HG03469 (cell line): ENCODE results near the gene GEMIN7.
A peak's percentile ranks its signal among the peaks of the same experiment; 100 is the strongest.

ENCODE experiments used
- ATAC-seq: cut with Tn5 transposase; IDR thresholded peaks from one replicate; pipeline ENCODE4 v1.9.1; 2021; ENCODE audit warnings: mild to moderate bottlenecking, moderate library complexity, moderate number of reproducible peaks; ENCODE audit not compliant: unreplicated experiment

The GEMIN7 gene, protein sequence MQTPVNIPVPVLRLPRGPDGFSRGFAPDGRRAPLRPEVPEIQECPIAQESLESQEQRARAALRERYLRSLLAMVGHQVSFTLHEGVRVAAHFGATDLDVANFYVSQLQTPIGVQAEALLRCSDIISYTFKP

DNA sequence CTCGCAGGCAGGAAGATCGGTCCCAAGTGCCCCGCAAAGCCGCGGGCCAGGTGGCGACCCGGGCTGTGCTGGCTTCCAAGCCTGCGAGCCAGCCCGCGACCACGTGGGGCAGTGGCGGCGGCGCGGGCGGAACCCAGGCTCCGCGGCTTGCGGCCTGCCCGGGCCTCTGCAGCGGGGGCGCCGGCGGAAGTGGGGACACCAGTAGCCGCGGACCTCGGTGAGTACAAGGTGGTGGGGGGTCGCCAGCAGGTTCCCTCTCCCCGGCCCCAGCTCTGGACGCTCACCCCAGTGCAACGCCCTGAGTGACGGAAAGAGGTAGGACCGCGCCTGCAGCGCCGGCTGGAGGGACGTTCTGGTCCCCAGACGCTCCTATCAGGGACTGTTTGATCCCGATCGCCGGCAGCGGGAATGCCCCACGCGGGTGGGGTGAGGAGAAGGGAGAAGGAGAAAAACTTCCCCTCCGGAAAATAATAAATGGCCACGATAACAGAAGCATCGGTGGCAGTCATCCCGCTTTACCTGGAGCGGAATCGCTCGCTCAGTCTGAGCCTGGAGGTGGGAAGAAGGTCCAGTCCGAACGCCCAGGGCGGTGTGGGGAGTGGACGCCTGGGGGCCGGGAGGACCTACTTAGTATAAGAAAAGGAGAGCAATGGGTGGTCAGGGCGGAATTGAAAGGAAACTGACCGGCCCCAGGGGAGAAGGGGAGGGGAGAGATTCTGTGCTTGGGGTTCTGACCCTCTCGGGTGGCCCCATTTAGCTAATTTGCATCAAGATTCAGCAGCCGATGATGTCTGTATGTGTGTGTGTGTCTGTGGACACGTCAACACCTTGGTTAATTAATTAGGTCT, at the start of gene GEMIN7:
Gene GEMIN7 (plus strand): TSS at position 198 of the 848 bp plus-strand sequence. CDS start 10,855 bp downstream, outside the sequence.
- no peak for ATAC-seq

DNA sequence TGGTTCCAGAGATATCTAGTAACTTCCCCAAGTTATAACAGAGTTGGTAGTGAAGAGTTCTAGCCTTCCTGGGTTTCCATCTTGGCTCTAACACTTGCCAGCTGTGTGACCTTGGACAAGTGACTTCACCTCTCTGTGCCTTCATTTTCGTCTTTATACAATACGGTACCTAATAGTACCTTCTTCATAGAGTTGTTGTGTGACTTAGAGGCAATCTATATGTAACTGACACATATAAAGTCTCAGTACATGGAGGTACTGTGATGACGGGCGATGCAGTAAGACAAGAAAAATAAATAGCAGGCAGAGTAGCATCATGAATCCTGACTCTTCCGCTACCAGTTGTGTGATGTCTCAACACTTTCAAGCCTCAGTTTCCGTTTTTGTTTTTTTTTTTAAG, 48.2 kb upstream of the GEMIN7 start:
- ATAC-seq = no peak

DNA sequence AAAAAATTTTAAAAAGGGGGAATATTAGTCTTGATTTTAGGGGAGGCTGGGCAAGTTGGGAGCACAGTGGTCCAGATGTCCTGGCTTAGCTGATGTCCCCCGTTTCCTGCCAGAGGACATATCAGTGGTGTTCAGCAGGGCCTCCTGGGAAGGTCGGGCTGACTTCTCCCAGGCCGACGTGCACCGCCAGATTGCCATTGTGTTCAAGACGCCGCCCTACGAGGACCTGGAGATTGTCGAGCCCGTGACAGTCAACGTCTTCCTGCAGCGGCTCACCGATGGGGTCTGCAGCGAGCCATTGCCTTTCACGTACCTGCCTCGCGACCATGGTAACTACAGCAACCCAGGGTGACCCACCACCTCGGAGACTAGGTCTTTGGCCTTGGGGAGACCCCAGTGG, 46.6 kb upstream of the GEMIN7 start:
- no peak for ATAC-seq

DNA sequence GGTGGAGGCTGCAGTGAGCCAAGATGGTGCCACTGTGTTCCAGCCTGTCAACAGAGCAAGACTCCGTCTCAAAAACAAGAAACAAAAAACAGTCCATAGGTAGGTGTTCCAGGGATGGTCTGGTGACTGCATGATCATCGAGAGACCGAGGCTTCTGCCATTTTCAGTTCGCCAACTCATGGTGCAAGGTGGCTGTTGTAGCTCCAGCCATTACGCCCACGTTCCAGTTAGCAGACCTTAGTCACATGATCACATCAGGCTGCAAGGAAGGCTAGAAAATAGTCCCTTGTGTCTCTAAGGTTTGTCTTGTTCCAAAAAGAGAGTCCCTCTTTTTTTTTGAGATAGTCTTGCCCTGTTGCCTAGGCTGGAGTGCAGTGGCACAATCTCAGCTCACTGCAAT, 43.3 kb upstream of the GEMIN7 start:
- no peak for ATAC-seq

DNA sequence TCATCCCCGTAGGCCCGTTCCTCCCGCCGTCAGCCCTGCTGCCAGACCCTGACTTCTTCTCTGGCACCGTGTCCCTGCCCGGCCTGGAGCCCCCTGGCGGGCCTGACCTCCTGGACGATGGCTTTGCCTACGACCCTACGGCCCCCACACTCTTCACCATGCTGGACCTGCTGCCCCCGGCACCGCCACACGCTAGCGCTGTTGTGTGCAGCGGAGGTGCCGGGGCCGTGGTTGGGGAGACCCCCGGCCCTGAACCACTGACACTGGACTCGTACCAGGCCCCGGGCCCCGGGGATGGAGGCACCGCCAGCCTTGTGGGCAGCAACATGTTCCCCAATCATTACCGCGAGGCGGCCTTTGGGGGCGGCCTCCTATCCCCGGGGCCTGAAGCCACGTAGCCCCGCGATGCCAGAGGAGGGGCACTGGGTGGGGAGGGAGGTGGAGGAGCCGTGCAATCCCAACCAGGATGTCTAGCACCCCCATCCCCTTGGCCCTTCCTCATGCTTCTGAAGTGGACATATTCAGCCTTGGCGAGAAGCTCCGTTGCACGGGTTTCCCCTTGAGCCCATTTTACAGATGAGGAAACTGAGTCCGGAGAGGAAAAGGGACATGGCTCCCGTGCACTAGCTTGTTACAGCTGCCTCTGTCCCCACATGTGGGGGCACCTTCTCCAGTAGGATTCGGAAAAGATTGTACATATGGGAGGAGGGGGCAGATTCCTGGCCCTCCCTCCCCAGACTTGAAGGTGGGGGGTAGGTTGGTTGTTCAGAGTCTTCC, 41.5 kb upstream of the GEMIN7 start:
- no peak for ATAC-seq

DNA sequence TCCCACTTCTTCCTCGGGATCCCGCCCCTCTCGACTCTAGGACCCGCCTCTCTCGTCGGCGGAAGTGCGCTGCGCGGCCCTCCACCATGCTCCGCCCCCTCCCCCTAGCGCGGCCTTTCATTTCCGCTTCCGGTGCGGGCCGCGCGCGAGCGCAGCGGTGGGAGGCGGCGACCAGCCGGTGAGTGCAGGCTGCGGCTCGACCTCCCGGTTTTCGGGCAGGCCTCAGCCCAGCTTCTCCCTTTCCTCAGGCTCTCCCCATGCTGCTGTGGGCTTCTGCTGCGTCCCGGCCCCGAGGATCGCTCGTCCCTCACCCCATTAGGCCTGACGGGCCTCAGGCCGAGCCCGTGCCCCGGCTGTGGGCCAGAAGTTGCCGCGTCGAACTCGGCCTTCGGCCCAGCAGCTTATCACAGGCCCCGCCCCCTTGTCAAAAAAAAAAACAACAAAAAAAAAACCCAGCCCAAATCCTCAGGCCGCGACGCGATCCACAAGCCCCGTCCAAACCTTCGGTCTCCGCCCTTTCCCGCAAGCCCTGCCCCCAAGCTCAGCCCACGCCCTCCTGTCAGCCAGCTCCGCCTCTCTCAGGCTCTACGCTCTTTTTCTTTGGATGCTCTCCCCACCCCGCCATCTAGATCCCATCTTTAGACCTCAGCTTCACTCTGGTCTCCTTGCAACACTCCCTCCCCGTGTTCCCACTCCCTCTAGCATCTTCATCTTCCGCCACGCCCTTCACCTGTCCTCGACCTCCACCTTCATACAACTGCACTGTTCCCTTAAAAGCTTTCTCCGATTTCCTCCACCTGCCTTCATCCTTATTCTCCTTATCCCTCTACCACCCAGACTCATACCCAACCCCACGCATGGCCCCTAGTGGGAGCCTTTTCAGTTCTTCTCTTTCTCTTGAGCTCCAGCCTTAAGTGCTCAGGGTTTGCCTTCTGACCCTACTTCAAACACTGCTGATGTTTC, 39.8 kb upstream of the GEMIN7 start, which contains the start of gene CLASRP:
Gene CLASRP (plus strand): TSS at position 115 of the 963 bp plus-strand sequence. CDS start 1,168 bp downstream, outside the sequence.
- peak; percentile 48 for ATAC-seq

DNA sequence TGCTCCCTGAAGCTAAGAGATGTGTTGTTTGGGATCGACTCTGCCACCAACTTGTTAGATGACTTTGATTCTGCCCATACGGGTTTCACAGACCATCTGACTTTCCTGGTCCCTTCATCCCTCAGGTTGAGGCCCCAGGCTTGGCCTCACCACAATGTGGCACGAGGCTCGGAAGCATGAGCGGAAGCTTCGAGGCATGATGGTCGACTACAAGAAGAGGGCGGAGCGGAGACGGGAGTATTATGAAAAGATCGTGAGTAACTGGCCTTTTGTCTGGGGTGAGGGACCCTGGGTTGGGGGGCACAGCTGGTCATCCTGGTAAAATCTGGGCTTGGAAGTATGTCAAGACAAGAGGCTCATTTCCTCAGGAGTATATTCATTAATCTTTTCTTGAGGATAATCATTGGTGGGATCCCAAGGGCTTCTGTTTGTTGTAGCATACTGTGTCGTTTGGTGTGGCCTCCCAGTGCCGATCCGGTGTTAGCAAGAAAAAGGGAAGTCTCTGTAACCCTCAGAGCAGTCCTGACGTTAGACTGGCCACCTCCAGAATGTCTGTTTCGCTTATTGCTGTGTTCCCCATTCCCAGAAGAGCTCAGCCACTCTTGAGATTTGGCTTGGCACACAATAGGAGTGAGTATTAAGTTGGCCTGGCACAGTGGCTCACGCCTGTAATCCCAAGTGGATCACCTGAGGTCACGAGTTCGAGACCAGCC, 38.8 kb upstream of the GEMIN7 start:
- ATAC-seq = no peak

DNA sequence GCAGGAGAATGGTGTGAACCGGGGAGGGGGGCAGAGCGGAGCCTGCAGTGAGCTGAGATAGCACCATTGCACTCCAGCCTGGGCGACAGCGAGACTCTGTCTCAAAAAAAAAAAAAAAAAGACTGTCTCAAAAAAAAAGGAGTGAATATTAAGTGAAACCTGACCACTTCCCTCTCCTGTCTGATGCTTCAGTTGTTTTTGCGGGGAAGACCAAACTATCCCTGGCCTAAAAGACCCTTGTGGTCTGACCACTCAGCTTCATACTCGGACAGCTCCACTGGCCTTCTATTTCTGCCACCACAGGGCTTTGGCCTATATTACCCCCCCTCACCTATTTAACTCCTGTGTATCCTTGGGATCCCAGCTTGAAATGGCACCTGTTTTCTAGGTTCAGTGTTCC, 37.9 kb upstream of the GEMIN7 start:
- no peak for ATAC-seq

DNA sequence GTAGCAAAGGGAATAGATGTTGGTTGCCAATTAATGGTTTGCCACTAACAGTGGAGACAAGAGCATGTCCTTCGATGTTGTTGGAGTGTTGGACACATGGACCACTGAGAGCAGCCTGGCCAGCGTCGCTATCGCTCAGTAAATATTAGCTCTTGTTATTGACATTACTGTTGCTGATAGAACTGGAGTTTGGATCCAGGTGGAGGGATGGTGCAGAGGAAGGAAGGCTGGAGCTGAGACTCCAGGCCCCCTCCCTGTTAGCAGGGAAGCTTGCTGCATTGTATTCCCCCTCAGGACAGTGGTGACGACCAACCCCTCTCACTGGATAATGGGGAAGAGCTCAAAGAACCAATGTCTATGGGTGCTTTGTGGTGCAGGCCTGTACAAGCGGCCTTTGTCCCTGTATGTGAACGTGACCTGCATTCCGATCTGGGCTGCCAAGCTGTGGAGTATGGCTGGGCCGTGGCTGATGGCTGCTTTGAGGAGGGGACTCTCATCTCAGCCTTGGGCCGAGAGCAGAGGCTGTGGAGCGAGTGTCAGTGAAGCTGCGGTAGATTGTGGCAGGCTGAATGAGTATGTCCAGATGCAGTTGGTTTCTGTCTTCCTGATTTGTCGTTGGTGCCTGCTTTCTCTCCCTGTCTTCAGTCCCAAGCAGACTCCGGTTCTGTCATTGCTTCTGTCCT, 33.2 kb upstream of the GEMIN7 start:
- no peak for ATAC-seq

DNA sequence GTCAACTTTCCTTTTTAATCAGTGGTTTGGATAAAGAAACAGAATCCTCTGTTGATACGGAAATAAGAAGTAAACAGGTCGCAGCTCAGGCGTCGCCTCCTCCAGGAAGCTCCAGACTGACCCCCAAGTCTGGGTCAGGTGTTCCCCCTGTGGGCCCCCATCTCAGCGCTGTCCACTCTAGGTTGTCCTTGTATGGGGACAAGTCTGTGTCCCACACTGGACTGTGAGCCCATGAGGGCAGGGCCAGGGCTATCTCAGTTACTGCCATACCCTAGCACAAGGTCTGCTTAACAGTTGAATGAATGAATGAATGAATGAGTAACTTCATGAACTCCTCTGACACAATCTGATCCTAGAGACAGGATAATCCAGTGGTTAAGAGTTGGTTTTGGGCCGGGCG, 32.7 kb upstream of the GEMIN7 start:
- no peak for ATAC-seq

DNA sequence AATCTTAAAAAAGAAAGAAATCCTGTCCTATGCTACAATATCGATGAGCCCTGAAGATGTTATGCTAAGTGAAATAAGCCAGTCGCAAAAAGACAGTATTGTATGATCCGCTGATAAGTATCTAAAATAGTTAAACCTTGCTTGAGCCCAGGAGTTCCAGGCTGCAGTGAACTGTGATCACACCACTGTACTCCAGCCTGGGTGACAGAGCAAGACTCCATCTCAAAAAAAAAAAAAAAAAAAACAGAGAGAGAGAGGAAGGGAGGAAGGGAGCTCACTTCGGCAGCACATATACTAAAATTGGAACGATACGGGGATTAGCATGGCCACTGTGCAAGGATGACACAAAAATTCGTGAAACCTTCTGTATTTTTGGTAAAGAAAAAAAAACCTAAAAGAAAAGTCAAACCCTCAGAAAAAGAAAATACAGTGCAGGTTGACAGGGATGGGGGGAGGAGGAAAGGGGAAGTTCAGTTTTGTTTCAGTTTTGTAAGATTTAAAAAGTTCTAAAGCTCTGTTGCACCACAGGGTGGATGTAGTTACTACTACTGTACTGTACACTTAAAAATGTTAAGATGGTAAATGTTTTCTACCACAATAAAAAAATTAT, 31.8 kb upstream of the GEMIN7 start:
- no peak for ATAC-seq

DNA sequence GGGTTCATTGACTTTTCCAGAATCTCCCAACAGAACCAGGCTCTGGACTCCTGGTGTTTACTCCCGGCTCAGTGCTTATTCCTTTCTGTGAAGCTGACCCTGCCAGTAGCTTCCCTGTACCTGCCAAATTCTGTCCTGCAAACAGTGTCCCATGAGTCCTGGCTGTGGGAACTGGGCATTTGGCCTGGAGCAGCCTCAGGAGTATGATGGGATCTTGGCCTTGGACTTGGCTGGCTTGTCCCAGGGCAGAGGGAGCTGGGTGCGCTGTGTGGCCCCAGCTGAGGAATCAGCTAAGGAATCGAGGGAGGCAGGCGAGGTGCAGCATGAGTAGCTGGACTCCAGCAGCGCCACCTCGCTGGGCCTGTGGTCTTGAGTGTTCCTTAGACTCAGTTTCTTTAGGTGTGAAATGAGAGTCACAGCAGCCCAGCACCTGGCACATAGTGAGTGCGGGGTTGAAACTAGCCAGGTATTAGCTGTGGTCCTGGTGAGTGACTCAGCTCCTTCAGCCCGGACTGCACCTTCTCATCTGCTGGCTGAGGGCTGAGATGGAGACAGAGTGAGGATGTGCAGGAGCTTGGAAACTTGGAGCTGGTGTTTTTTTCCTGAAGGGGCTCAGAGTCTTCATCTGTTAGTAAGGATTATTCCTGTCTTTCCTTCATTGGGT, 29.9 kb upstream of the GEMIN7 start:
- no peak for ATAC-seq

DNA sequence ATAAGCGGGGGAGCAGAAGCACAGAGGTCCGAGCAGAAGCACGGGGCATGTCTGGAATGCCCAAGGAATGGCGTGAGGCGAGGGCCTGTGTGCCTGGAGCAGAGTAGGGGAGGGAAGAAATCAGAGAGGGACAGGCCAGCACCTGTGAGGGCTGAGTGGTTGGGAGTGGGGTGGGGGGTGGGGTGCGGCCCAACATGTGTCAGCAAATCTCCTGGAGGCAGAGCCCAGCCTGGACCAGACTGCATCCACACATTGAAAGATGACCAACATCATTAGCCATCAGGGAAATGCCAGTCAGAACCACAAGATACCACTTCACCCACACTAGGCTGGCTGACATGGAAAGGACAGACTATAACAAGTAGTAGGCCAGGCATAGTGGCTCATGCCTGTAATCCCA, 29.0 kb upstream of the GEMIN7 start:
- no peak for ATAC-seq

DNA sequence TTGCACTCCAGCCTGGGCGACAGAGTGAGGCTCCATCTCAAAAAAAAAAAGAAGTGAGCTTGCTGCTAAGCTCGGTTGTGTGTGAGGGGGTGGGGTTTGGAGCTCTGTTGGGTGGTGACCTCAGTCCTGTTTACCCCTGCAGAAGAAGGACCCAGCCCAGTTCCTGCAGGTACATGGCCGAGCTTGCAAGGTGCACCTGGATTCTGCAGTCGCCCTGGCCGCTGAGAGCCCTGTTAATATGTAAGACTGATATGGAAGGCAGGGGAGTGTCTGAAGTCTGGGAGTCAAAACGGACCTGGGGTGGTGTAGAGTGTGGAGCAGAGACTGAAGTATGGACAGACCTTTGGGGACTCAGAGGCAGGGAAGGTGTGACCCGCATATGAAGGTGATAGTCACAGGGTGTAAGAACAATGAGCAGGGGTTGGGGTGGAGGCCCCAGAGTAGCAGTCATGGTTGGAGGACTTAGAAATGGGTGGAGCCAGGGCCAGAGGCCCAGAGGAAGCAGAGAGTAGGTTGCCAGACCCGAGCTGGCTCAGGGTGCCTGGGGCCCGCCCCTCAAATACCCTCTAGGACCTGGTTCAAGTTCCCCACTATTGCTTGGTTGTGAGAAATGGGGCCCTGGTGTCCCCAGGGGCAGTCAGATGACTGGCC, 27.0 kb upstream of the GEMIN7 start:
- no peak for ATAC-seq

DNA sequence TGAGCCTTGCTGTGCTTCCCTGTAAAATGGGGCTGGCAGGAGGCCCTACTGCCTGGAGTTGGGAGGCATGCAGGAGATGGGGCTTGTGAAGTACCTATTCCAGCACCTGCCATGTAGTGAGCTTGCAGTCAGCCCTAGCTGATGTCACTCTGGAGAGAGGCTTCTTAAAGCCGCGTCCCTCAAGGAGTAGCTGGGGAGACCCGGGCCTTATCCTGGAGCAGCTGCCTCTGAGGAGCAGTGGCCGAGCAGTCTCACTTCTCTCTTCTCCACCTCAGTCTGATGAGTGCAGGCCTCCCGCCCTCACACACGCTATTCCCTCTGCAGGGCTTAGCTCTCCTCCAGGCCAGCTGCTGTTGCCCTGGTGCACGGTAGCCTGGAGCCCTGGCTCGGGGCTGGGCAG, 22.2 kb upstream of the GEMIN7 start:
- no peak for ATAC-seq

DNA sequence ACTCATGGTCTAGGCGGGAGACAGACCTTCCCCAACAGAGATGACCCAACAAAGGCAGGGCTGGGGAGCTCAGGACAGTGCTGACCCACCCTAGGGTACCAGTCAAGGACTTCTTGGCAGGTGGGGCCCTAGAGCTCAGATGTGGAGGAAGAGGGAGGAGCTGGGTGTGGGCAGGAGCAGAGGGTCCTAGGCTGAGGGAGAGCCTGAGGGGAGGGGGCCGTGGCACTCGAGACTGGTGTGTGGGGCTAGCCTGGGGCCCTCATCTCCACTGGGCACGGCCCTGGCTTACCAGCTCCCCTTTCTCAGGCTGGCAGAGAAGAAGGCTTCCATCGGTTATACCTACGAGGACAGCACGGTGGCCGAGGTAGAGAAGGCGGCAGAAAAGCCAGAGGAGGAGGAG, 21.6 kb upstream of the GEMIN7 start:
- ATAC-seq = no peak

DNA sequence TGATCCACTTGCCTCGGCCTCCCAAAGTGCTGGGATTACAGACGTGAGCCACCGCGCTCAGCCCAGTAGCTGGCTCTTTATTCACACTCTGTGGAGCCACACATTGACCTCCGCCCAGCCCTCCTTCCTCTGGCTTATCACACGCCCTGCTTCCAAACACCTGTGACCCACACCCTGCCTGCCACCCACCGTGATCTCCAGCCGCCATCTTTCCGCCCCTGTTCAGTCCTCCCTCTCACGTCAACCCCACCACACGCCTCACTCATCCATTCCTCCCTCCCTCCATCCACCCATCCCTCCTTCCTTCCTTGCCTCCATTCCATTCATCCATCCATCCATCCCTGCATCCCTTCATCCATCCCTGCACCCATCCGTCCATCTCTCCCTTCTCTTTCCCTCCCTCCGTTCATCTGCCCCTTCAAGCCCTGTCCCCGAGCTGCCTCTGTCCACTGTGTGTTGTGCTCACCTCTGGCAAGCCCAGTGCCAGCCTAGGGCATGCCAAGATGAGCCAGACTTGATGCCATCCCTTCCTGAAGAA, 20.4 kb upstream of the GEMIN7 start:
- no peak for ATAC-seq
